Gastroesophageal sphincter (tissue), 3 donors: ENCODE measurements around the gene ANKRD36.
"Not testable (repeated sequence)": the region's sequence is repeated elsewhere in the genome, so short reads cannot be mapped to it uniquely, and the experiment has no call there.

ENCODE experiments used
- EP300 ChIP-seq: sonication (generic); formaldehyde crosslinking; IDR thresholded peaks from one replicate; pipeline ENCODE4 v1.6.1; 2017; ENCODE audit warnings: antibody characterized with exemption, mild to moderate bottlenecking
- POLR2A ChIP-seq, 2 donors: fragments of 450-650 bp; IDR thresholded peaks; one replicate each; pipeline ENCODE4 v1.6.1; 2017; ENCODE audit warnings: antibody characterized with exemption in 2 of 2, mild to moderate bottlenecking in 2 of 2, moderate library complexity in 1 of 2
- POLR2AphosphoS5 ChIP-seq: sonication (generic); formaldehyde crosslinking; IDR thresholded peaks from one replicate; pipeline ENCODE4 v1.6.1; 2017; ENCODE audit warnings: antibody characterized with exemption
- TF ChIP-seq, protein P1 (sequence below), 4 experiments: fragments of 200-600 bp in 2 of 4; fragments of 450-650 bp in 2 of 4; sonication (generic) in 1 of 4; IDR thresholded peaks; one replicate each; pipeline ENCODE4 v1.5.1; 2017 to 2019; ENCODE audit warnings: antibody characterized with exemption in 4 of 4, mild to moderate bottlenecking in 2 of 4, moderate library complexity in 2 of 4

DNA sequence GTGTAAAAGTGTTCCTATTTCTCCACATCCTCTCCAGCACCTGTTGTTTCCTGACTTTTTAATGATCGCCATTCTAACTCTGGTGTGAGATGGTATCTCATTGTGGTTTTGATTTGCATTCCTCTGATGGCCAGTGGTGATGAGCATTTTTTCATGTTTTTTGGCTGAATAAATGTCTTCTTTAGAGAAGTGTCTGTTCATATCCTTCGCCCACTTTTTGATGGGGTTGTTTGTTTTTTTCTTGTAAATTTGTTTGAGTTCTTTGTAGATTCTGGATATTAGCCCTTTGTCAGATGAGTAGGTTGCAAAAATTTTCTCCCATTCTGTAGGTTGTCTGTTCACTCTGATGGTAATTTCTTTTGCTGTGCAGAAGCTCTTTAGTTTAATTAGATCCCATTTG is 16.1 kb downstream of the ANKRD36 start:
- TF ChIP-seq EP300; POLR2AphosphoS5; POLR2A (IDR thresholded peaks at IDR 0.05): not testable (repeated sequence)
- TF ChIP-seq, protein P1, sequence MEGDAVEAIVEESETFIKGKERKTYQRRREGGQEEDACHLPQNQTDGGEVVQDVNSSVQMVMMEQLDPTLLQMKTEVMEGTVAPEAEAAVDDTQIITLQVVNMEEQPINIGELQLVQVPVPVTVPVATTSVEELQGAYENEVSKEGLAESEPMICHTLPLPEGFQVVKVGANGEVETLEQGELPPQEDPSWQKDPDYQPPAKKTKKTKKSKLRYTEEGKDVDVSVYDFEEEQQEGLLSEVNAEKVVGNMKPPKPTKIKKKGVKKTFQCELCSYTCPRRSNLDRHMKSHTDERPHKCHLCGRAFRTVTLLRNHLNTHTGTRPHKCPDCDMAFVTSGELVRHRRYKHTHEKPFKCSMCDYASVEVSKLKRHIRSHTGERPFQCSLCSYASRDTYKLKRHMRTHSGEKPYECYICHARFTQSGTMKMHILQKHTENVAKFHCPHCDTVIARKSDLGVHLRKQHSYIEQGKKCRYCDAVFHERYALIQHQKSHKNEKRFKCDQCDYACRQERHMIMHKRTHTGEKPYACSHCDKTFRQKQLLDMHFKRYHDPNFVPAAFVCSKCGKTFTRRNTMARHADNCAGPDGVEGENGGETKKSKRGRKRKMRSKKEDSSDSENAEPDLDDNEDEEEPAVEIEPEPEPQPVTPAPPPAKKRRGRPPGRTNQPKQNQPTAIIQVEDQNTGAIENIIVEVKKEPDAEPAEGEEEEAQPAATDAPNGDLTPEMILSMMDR (IDR thresholded peaks at IDR 0.05): not testable (repeated sequence)
